Bronchial epithelial cell (primary cell): Measurements from ENCODE around the gene GNPAT. TPM values are rescaled to one million over a fixed set of nuclear protein-coding genes. Genes with fewer than 3 reads are reported as not detected.

Experiments
- DNase-seq: peaks from one replicate; pipeline ENCODE4 v3.0.0-alpha.2; 2010; ENCODE audit warnings: low read depth
- FAIRE-seq: peaks from 2 replicates; lab custom pipeline; 2011; peaks lifted over from hg19 to GRCh38; lab: Jason Lieb, UNC
- H3K27me3 ChIP-seq: 2 replicates; pipeline ENCODE4 v1.5.1; 2011; ENCODE audit warnings: low read length; ENCODE audit not compliant: control insufficient read depth, insufficient read depth
- H3K36me3 ChIP-seq: 2 replicates; pipeline ENCODE4 v1.5.1; 2011; ENCODE audit warnings: low read length; ENCODE audit not compliant: control insufficient read depth, insufficient read depth
- H3K4me3 ChIP-seq: 2 replicates; pipeline ENCODE4 v1.5.1; 2011; ENCODE audit warnings: mild to moderate bottlenecking, low read depth, low read length, control low read depth
- CTCF ChIP-seq: IDR thresholded peaks from 2 replicates; pipeline ENCODE4 v1.5.1; 2011; ENCODE audit warnings: mild to moderate bottlenecking, moderate library complexity, low read length, control low read depth, inconsistent platforms; ENCODE audit not compliant: insufficient read depth, severe bottlenecking
- total RNA-seq: library from RNA; depleted of rRNA; stranded (reverse); fragments of >200 nt; gene quantifications from 2 replicates; pipeline ENCODE4 v1.2.1, GENCODE V29; 2014

GNPAT gene
- total RNA-seq, 1 donor from 2014 or later, result 48.7 TPM

GRCh38 chr1:231238298-231238697 lies 2.7 kb upstream of the GNPAT start:
- peaks cover 10% of the 10 kb centered on the region for H3K36me3 ChIP-seq
- no peak for FAIRE-seq

GRCh38 chr1:231240531-231240882 lies 505 bp upstream of the GNPAT start:
- DNase-seq, result peak; percentile 19
- Histone ChIP-seq H3K36me3 (peaks cover 10% of the 10 kb centered on the region), H3K4me3 (peak overlapping the region; percentile 82), H3K27me3 (no peaks in the 10 kb centered on the region)
- no peak for TF ChIP-seq CTCF
- FAIRE-seq, result no peak

More at GRCh38 chr1:231238298-231238697, 2.7 kb upstream of the GNPAT start:
- no peak for TF ChIP-seq CTCF
- Histone ChIP-seq H3K27me3 (no peaks in the 10 kb centered on the region), H3K4me3 (no peak overlapping the region)
- DNase-seq, result no peak

- H3K4me3 ChIP-seq, result peak overlapping the region; percentile 82
- FAIRE-seq (no peak), DNase-seq (peak; percentile 16)
- no peak for TF ChIP-seq CTCF
- H3K27me3 ChIP-seq, result no peaks in the 10 kb centered on the region
- peaks cover 10% of the 10 kb centered on the region for H3K36me3 ChIP-seq
These were observed 738 bp downstream of the GNPAT start for GRCh38 chr1:231241750-231242149.

- Histone ChIP-seq H3K4me3 (no peak overlapping the region), H3K36me3 (peaks cover 7% of the 10 kb centered on the region), H3K27me3 (no peaks in the 10 kb centered on the region)
- peak; percentile 8 for DNase-seq
- TF ChIP-seq CTCF, result no peak
- FAIRE-seq, result no peak
These were observed 1.6 kb downstream of the GNPAT start for GRCh38 chr1:231242516-231243198.

- no peak for TF ChIP-seq CTCF
- no peak overlapping the region for H3K4me3 ChIP-seq
- no peak for FAIRE-seq
- peaks cover 6% of the 10 kb centered on the region for H3K36me3 ChIP-seq
- no peaks in the 10 kb centered on the region for H3K27me3 ChIP-seq
- DNase-seq, result peak; percentile 59
These were observed 7.8 kb downstream of the GNPAT start for GRCh38 chr1:231248778-231249177.

GRCh38 chr1:231252336-231252735 lies 11.3 kb downstream of the GNPAT start:
- FAIRE-seq (no peak), DNase-seq (no peak)
- no peak for TF ChIP-seq CTCF
- Histone ChIP-seq H3K36me3 (peaks cover 9% of the 10 kb centered on the region), H3K27me3 (no peaks in the 10 kb centered on the region), H3K4me3 (no peak overlapping the region)
